ENCODE results near the gene FRMPD1. TPM values are rescaled to one million over a fixed set of nuclear protein-coding genes. Genes with fewer than 3 reads are reported as not detected.

FRMPD1 gene
- total RNA-seq, 2 donors from 2014 or later, result 0.66 to 0.78 TPM

- Histone ChIP-seq H3K4me3 (no peak overlapping the region), H3K27me3 (no peaks in the 10 kb centered on the region), H3K9me3 (no peaks in the 10 kb centered on the region), H3K27ac (no peak overlapping the region), H3K36me3 (replicated peaks in 1 of 2; ENCODE audit: insufficient read depth in 1 of 2, low read depth in 2 of 2) (no peaks in the 10 kb centered on the region), H3K4me1 (no peaks in the 10 kb centered on the region)
- WGBS, 2 donors, result 46 to 88% methylated on average over 2 of the region's 2 CpGs
- TF ChIP-seq CTCF (IDR thresholded peaks at IDR 0.05) (no peak), POLR2A (IDR thresholded peaks at IDR 0.05) (no peak)
- ATAC-seq, result no peak
- no peak for DNase-seq
- intact Hi-C loops (cut with DNase I), result loop anchor here (5.0 kb wide), 1 partner anchor 51 kb away; no protein-coding TSS in a partner anchor
Observed at GRCh38 chr9:37732952-37733351, 82.2 kb downstream of the FRMPD1 start.

GRCh38 chr9:37739222-37739621 is 88.5 kb downstream of the FRMPD1 start:
- Histone ChIP-seq H3K4me1 (no peaks in the 10 kb centered on the region), H3K27me3 (no peaks in the 10 kb centered on the region), H3K36me3 (replicated peaks in 1 of 2; ENCODE audit: insufficient read depth in 1 of 2, low read depth in 2 of 2) (no peaks in the 10 kb centered on the region), H3K4me3 (no peak overlapping the region), H3K27ac (no peak overlapping the region), H3K9me3 (no peaks in the 10 kb centered on the region)
- DNase-seq (no peak), ATAC-seq (no peak)
- no peak for TF ChIP-seq CTCF (IDR thresholded peaks at IDR 0.05)
- no peak for TF ChIP-seq POLR2A (IDR thresholded peaks at IDR 0.05)
- 84 to 93% methylated on average over 5 of the region's 5 CpGs for WGBS, 2 donors
- intact Hi-C loops (cut with DNase I), result no loop called here

- 91% methylated on average over 4 to 14 of the region's 16 CpGs for WGBS, 2 donors
- no peak for TF ChIP-seq CTCF (IDR thresholded peaks at IDR 0.05)
- TF ChIP-seq POLR2A (IDR thresholded peaks at IDR 0.05), result no peak
- Histone ChIP-seq H3K4me3 (no peak overlapping the region), H3K9me3 (no peaks in the 10 kb centered on the region), H3K4me1 (no peaks in the 10 kb centered on the region), H3K27me3 (no peaks in the 10 kb centered on the region), H3K36me3 (replicated peaks in 1 of 2; ENCODE audit: insufficient read depth in 1 of 2, low read depth in 2 of 2) (no peaks in the 10 kb centered on the region), H3K27ac (no peak overlapping the region)
- DNase-seq (no peak), ATAC-seq (no peak)
- intact Hi-C loops (cut with DNase I), result loop anchor here (10.0 kb wide), 3 partner anchors 175 to 665 kb away; no protein-coding TSS in a partner anchor
Observed at GRCh38 chr9:37740128-37740527, 89.4 kb downstream of the FRMPD1 start.

- Histone ChIP-seq H3K4me3 (no peak overlapping the region), H3K27me3 (no peaks in the 10 kb centered on the region), H3K36me3 (replicated peaks in 1 of 2; ENCODE audit: insufficient read depth in 1 of 2, low read depth in 2 of 2) (no peaks in the 10 kb centered on the region), H3K27ac (no peak overlapping the region), H3K4me1 (no peaks in the 10 kb centered on the region), H3K9me3 (no peaks in the 10 kb centered on the region)
- WGBS, 2 donors, result 73 to 84% methylated on average over 4 to 15 of the region's 15 CpGs
- ATAC-seq, result no peak
- no peak for DNase-seq
- intact Hi-C loops (cut with DNase I), result loop anchor here (10.0 kb wide), 3 partner anchors 174 to 664 kb away; no protein-coding TSS in a partner anchor
- TF ChIP-seq POLR2A (IDR thresholded peaks at IDR 0.05), result no peak
- TF ChIP-seq CTCF (IDR thresholded peaks at IDR 0.05), result no peak
Observed at GRCh38 chr9:37740631-37741328, 90.0 kb downstream of the FRMPD1 start.

GRCh38 chr9:37745970-37746369 is 95.2 kb downstream of the FRMPD1 start:
- Histone ChIP-seq H3K36me3 (replicated peaks in 1 of 2; ENCODE audit: insufficient read depth in 1 of 2, low read depth in 2 of 2) (no peaks in the 10 kb centered on the region), H3K27ac (no peak overlapping the region), H3K4me1 (no peaks in the 10 kb centered on the region), H3K27me3 (no peaks in the 10 kb centered on the region), H3K4me3 (no peak overlapping the region), H3K9me3 (no peaks in the 10 kb centered on the region)
- intact Hi-C loops (cut with DNase I), result loop anchor here (10.0 kb wide), 3 partner anchors 169 to 659 kb away; no protein-coding TSS in a partner anchor
- DNase-seq, result no peak
- no peak for TF ChIP-seq POLR2A (IDR thresholded peaks at IDR 0.05)
- TF ChIP-seq CTCF (IDR thresholded peaks at IDR 0.05), result no peak
- WGBS, 2 donors, result 85 to 92% methylated on average over 2 to 5 of the region's 8 CpGs
- ATAC-seq, result no peak
